CD4-positive, alpha-beta T cell (primary cell): ENCODE results near the gene HMCN1. TPM values are rescaled to one million over a fixed set of nuclear protein-coding genes. Genes with fewer than 3 reads are reported as not detected.

Experiments
- ATAC-seq: fragments of 200-7000 bp; cut with Tn5 transposase; one replicate; pipeline ENCODE4 v1.10.0; 2022; ENCODE audit warnings: mild to moderate bottlenecking; ENCODE audit not compliant: poor library complexity
- CTCF ChIA-PET: fragments of 350-600 bp; sonication (Branson Sonifier 250); formaldehyde crosslinking; loops from one replicate; lab custom pipeline; 2021; ENCODE audit warnings: antibody characterized with exemption, inconsistent platforms; lab: Charles Lee
- POLR2A ChIA-PET: fragments of 350-600 bp; sonication (Branson Sonifier 250); formaldehyde crosslinking; loops from one replicate; lab custom pipeline; 2021; ENCODE audit warnings: antibody characterized with exemption, inconsistent platforms; lab: Charles Lee
- DNase-seq, 14 experiments: peaks; one replicate each; pipeline ENCODE4 v3.0.0-alpha.2; 2013 to 2020; ENCODE audit warnings: mixed read lengths in 2 of 14
- H3K27ac ChIP-seq, 2 donors: one replicate each; pipeline versions ENCODE4 v1.5.1 to v1.7.0; 2013; ENCODE audit warnings: low read length in 2 of 2, low read depth in 1 of 2, mild to moderate bottlenecking in 1 of 2
- H3K27me3 ChIP-seq, 2 experiments: 1 replicate in 1 of 2; 2 replicates in 1 of 2; pipeline versions ENCODE4 v1.6.1 to v1.7.0; 2013; ENCODE audit warnings: low read length in 2 of 2, control low read depth in 1 of 2, mild to moderate bottlenecking in 1 of 2, moderate library complexity in 1 of 2; ENCODE audit not compliant: insufficient read depth in 2 of 2, control insufficient read depth in 1 of 2
- H3K36me3 ChIP-seq: one replicate; pipeline ENCODE4 v1.6.1; 2013; ENCODE audit warnings: low read length, control low read depth; ENCODE audit not compliant: insufficient read depth
- H3K4me1 ChIP-seq: one replicate; pipeline ENCODE4 v1.6.1; 2013; ENCODE audit warnings: low read length, control low read depth; ENCODE audit not compliant: insufficient read depth
- H3K4me3 ChIP-seq: one replicate; pipeline ENCODE4 v1.5.1; 2013; ENCODE audit warnings: mild to moderate bottlenecking, low read length, moderate library complexity
- H3K9me3 ChIP-seq, 2 experiments: 1 replicate in 1 of 2; 2 replicates in 1 of 2; pipeline versions ENCODE4 v1.6.1 to v1.7.0; 2013; ENCODE audit warnings: low read length in 2 of 2, mild to moderate bottlenecking in 2 of 2, control low read depth in 1 of 2, moderate library complexity in 1 of 2; ENCODE audit not compliant: control insufficient read depth in 1 of 2, insufficient read depth in 1 of 2
- H3K27ac Mint-ChIP-seq: one replicate; pipeline ENCODE4 v1.8.0; 2020; ENCODE audit warnings: mixed read lengths
- H3K27me3 Mint-ChIP-seq: one replicate; pipeline ENCODE4 v1.8.0; 2021; ENCODE audit warnings: mixed read lengths
- H3K36me3 Mint-ChIP-seq: one replicate; pipeline ENCODE4 v1.8.0; 2021; ENCODE audit warnings: low read depth, mixed read lengths
- H3K4me1 Mint-ChIP-seq: one replicate; pipeline ENCODE4 v1.8.0; 2021; ENCODE audit warnings: low read depth, mixed read lengths
- H3K4me3 Mint-ChIP-seq: one replicate; pipeline ENCODE4 v1.8.0; 2020; ENCODE audit warnings: mild to moderate bottlenecking, mixed read lengths
- H3K9me3 Mint-ChIP-seq: one replicate; pipeline ENCODE4 v1.8.0; 2020; ENCODE audit warnings: mixed read lengths
- intact Hi-C, 2 experiments: fragments of 100-400 bp; cut with DNase I in 1 of 2; cut with micrococcal nuclease in 1 of 2; formaldehyde crosslinking; loops; one replicate each; pipeline versions ENCODE4 v1.15.1 to v1.9.0; 2023 to 2025; cut with DNase I, micrococcal nuclease
- total RNA-seq, 174 experiments: library from RNA in 2 of 174; stranded (reverse) in 2 of 174; gene quantifications; one replicate each; pipeline ENCODE4 v1.2.3 and lab custom pipeline; 2021 to 2026
- TF ChIP-seq, protein P1 (sequence below): fragments of 200-600 bp; IDR thresholded peaks from one replicate; pipeline ENCODE4 v1.8.0; 2022; ENCODE audit warnings: antibody characterized with exemption, mild to moderate bottlenecking

Gene HMCN1
- total RNA-seq, 2 experiments from 2014 or later: 0.14 TPM

DNA sequence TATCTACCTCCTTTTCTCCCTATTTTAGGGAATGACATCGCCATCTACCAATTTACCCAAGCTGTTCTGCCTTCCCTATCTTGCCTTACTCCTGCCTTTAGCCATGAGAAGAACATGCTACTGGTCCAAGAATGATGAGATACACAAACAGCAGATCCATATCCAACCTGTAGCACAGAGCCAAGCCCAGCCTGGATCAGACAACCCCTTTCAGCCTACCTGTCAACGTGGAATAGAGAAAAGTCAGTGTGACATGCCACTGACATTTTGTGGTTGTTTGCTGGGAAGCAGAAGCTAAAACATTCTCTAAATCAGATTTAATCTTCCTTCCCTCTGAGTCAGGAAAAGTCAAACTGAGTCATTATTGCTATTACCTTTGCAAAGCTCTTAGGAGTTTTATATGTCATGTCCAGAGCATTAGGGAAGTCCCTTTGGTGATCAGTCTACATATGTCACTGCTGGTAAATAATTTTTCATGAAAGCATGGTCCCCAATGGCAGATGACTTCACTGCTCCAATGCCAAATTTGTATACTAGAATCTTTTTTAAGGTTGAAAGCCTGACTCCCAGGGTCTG, 497.8 kb downstream of the HMCN1 start:
- Mint-ChIP-seq H3K36me3 (no peaks in the 10 kb centered on the region), H3K9me3 (peaks cover 3% of the 10 kb centered on the region), H3K27ac (no peak overlapping the region), H3K4me1 (no peaks in the 10 kb centered on the region), H3K27me3 (peaks cover 34% of the 10 kb centered on the region), H3K4me3 (no peak overlapping the region)
- ChIA-PET CTCF (no interaction called here), POLR2A (no interaction called here)
- Histone ChIP-seq H3K4me3 (no peak overlapping the region), H3K27me3 (no peaks in the 10 kb centered on the region), H3K27ac (no peak overlapping the region), H3K4me1 (no peaks in the 10 kb centered on the region), H3K9me3 (no peaks in the 10 kb centered on the region), H3K36me3 (no peaks in the 10 kb centered on the region)
- TF ChIP-seq, protein P1, sequence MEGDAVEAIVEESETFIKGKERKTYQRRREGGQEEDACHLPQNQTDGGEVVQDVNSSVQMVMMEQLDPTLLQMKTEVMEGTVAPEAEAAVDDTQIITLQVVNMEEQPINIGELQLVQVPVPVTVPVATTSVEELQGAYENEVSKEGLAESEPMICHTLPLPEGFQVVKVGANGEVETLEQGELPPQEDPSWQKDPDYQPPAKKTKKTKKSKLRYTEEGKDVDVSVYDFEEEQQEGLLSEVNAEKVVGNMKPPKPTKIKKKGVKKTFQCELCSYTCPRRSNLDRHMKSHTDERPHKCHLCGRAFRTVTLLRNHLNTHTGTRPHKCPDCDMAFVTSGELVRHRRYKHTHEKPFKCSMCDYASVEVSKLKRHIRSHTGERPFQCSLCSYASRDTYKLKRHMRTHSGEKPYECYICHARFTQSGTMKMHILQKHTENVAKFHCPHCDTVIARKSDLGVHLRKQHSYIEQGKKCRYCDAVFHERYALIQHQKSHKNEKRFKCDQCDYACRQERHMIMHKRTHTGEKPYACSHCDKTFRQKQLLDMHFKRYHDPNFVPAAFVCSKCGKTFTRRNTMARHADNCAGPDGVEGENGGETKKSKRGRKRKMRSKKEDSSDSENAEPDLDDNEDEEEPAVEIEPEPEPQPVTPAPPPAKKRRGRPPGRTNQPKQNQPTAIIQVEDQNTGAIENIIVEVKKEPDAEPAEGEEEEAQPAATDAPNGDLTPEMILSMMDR: no peak
- ATAC-seq (no peak), DNase-seq (no peak)
- intact Hi-C loops: no loop called here

DNA sequence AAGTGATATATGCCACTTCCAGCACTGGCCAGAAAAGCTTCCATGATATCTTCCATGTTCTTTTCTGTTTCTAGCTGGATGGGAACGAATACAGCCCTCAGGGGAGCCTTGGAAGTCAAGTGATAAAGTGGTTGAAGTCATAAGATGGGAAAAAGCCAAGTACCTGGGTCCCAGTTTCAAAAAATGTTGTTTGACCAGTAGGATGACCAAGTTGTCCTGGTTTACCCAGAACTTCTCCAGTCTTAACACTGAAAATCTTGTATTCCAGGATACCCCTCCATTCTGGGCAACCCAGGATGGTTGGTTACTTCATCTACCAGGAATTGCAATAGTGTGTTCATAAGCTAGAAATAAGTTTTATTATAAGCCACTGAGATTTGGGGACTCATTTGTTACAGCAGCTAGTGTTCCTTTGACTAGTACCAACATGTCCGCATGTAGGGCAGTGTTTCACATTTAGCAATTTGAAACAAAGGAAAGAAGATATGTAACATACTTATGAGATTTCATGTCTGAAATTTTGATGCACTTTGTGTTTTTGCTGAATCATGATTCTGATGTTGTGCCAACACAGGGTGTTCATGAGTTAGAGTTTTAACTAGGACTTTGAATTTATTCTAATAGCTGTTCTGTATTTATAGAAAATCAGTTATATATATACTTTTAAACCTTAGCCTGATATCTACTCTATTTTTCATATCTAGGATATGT, 500.9 kb downstream of the HMCN1 start:
- peaks cover 0 to 4% of the 10 kb centered on the region in 2 experiments for H3K27me3 ChIP-seq
- CTCF ChIA-PET: no interaction called here
- TF ChIP-seq, protein P1: no peak

DNA sequence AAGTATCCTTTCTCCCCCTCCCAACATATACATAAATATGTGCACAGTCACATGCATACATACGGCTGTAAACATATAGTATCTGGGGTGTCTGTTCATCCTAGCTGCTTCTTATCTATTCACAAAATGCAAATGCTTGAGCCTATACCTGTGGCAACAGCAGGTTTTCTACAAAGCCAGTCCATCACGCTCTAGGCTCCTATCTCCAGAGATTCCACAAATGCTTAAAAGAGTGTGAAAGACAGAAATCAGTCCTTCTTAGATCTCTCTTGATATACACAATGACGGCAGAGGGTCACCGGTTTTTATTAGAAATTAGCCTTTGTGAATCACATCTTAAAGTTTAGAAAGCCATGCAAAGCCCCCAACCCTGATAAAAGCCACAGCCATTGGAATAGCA, 501.5 kb downstream of the HMCN1 start:
- POLR2A ChIA-PET: no interaction called here
- Mint-ChIP-seq H3K27me3 (peaks cover 21% of the 10 kb centered on the region), H3K4me3 (no peak overlapping the region), H3K9me3 (no peaks in the 10 kb centered on the region), H3K27ac (no peak overlapping the region), H3K4me1 (no peaks in the 10 kb centered on the region), H3K36me3 (no peaks in the 10 kb centered on the region)
- peaks cover 0 to 4% of the 10 kb centered on the region in 2 experiments for H3K27me3 ChIP-seq
- ATAC-seq: no peak
- H3K9me3 ChIP-seq: no peaks in the 10 kb centered on the region
- no peak overlapping the region for H3K4me3 ChIP-seq
- H3K27ac ChIP-seq: no peak overlapping the region
- intact Hi-C loops: no loop called here
- no peaks in the 10 kb centered on the region for H3K36me3 ChIP-seq
- no peak for DNase-seq
- no peaks in the 10 kb centered on the region for H3K4me1 ChIP-seq
- TF ChIP-seq, protein P1: no peak
- CTCF ChIA-PET: no interaction called here

More for the DNA sequence above, 500.9 kb downstream of the HMCN1 start:
- H3K9me3 Mint-ChIP-seq: no peaks in the 10 kb centered on the region
- POLR2A ChIA-PET: no interaction called here
- no peak overlapping the region for H3K27ac Mint-ChIP-seq
- peaks cover 21% of the 10 kb centered on the region for H3K27me3 Mint-ChIP-seq
- H3K27ac ChIP-seq: no peak overlapping the region
- H3K36me3 ChIP-seq: no peaks in the 10 kb centered on the region
- H3K9me3 ChIP-seq: no peaks in the 10 kb centered on the region
- no peak for DNase-seq
- H3K4me1 ChIP-seq: no peaks in the 10 kb centered on the region
- H3K4me1 Mint-ChIP-seq: no peaks in the 10 kb centered on the region
- intact Hi-C loops: no loop called here
- no peak overlapping the region for H3K4me3 Mint-ChIP-seq
- no peaks in the 10 kb centered on the region for H3K36me3 Mint-ChIP-seq
- no peak overlapping the region for H3K4me3 ChIP-seq
- ATAC-seq: no peak
